Activated CD8-positive, alpha-beta T cell treated with anti-CD3 and anti-CD28 coated beads, Interleukin-2, amount 10 ng/mL, durations not matched to agents 7 days and 5 days (primary cell): ENCODE results near the gene DPH1. TPM values are rescaled to one million over a fixed set of nuclear protein-coding genes. Genes with fewer than 3 reads are reported as not detected.
A peak's percentile ranks its signal among the peaks of the same experiment; 100 is the strongest.

Source experiments
- ATAC-seq: fragments of 150-1000 bp; cut with Tn5 transposase; one replicate; pipeline ENCODE4 v1.10.0; 2021; ENCODE audit warnings: moderate library complexity
- CTCF ChIA-PET: fragments of 350-600 bp; sonication (Branson Sonifier 250); formaldehyde crosslinking; loops from one replicate; lab custom pipeline; 2021; ENCODE audit warnings: antibody characterized with exemption; lab: Charles Lee
- POLR2A ChIA-PET: fragments of 350-600 bp; sonication (Branson Sonifier 250); formaldehyde crosslinking; loops from one replicate; lab custom pipeline; 2021; ENCODE audit warnings: antibody characterized with exemption; lab: Charles Lee
- DNase-seq: peaks from one replicate; pipeline ENCODE4 v3.0.0-alpha.2; 2020
- H3K27ac Mint-ChIP-seq: one replicate; pipeline ENCODE4 v1.8.0; 2021; ENCODE audit warnings: mild to moderate bottlenecking, mixed read lengths
- H3K27me3 Mint-ChIP-seq: one replicate; pipeline ENCODE4 v1.8.0; 2021; ENCODE audit warnings: low read depth, mixed read lengths
- H3K36me3 Mint-ChIP-seq: one replicate; pipeline ENCODE4 v1.8.0; 2021; ENCODE audit warnings: low read depth, mixed read lengths
- H3K4me1 Mint-ChIP-seq: one replicate; pipeline ENCODE4 v1.8.0; 2021; ENCODE audit warnings: low read depth, mixed read lengths
- H3K4me3 Mint-ChIP-seq: one replicate; pipeline ENCODE4 v1.8.0; 2021; ENCODE audit warnings: mild to moderate bottlenecking, mixed read lengths
- H3K9me3 Mint-ChIP-seq: one replicate; pipeline ENCODE4 v1.8.0; 2022; ENCODE audit warnings: mixed read lengths; ENCODE audit not compliant: insufficient read depth
- total RNA-seq, 2 experiments: library from RNA; stranded (reverse); gene quantifications; one replicate each; pipeline ENCODE4 v1.2.3, GENCODE V29; 2021

The DPH1 gene
- total RNA-seq, 2 experiments from 2014 or later, result 24.6 to 24.7 TPM

DNA sequence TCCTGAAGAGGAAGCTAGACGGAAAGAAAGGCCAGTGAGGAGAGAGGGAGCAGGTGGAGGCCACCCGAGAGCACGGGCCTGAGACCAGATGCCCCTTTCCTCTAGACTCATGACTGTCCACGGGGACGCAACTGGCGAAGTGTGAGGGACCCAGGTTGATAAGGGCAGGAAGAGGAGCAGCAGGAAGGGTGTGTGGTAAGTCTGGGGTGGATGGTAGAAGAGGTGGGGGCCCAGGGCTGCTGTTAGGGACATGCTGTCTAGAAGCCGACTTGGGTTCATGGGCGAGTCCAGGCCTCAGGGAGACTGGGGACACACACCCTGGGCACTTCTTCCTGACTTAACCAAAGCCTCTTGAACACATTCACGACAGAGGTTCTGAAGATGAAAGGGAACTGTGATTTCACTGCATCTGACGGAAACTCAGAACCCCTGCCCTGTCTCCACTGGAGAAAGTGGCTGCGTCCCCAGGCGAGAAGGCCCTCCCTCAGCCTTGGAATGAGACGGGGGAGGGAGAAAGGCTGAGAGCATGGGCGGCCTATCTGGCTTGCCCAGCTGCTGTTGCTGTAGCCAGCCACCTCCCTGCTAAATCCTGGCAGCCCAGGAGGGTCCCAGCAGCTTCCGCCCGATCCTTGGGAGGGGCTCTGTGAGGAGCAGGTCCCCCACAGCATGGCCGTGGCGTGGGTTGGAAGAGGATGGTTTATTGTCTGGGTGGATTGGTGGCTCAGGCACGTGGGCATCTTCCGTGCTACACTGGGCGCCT lies 30.9 kb downstream of the DPH1 start:
- ChIA-PET POLR2A (interaction anchor here (1.0 to 1.1 kb wide), 2 partner anchors 159 to 184 kb away, joined by 3 to 4 read pairs; no protein-coding TSS in a partner anchor), CTCF (interaction anchor here (8.5 kb wide), 1 partner anchor 188 kb away, joined by 343 read pairs; no protein-coding TSS in a partner anchor)
- Mint-ChIP-seq H3K27me3 (no peaks in the 10 kb centered on the region), H3K4me3 (peak overlapping the region; percentile 52), H3K4me1 (peaks cover 56% of the 10 kb centered on the region), H3K9me3 (no peaks in the 10 kb centered on the region), H3K36me3 (peaks cover 67% of the 10 kb centered on the region), H3K27ac (peak overlapping the region; percentile 66)
- DNase-seq, result no peak
- ATAC-seq, result no peak

DNA sequence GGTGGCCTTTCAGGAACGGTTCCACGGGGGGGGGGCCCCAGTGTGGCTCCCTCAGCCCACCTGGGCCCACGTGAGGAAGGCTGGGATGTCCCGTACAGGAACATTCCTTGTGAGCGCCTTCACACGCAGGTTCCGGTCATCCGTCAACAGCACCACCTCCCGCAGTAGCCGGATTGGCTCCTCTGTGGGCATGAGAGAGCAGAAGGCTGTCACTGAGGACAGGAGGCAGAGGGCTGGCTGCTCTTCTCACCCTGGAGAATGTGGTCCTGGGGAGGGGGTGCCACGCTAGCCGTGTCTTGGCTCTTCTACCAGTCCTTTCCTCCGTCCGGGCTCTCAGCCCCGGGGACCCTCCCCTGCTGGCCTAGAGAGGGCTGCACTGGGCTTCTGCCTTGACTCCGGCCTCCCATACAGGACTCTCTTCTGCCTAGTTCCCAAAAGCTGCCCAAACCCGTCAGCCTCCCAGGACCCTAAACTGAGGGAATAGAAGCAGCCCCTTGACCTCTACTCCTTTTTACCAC lies 31.5 kb downstream of the DPH1 start:
- DNase-seq (no peak), ATAC-seq (no peak)
- no peaks in the 10 kb centered on the region for H3K27me3 Mint-ChIP-seq
- ChIA-PET POLR2A (interaction anchor here (0.6 to 1.0 kb wide), 2 partner anchors 158 to 161 kb away, joined by 3 read pairs; no protein-coding TSS in a partner anchor), CTCF (no interaction called here)
- H3K27ac Mint-ChIP-seq, result peak overlapping the region; percentile 79
- peaks cover 56% of the 10 kb centered on the region for H3K4me1 Mint-ChIP-seq
- H3K4me3 Mint-ChIP-seq, result no peak overlapping the region
- H3K9me3 Mint-ChIP-seq, result no peaks in the 10 kb centered on the region
- peaks cover 72% of the 10 kb centered on the region for H3K36me3 Mint-ChIP-seq

DNA sequence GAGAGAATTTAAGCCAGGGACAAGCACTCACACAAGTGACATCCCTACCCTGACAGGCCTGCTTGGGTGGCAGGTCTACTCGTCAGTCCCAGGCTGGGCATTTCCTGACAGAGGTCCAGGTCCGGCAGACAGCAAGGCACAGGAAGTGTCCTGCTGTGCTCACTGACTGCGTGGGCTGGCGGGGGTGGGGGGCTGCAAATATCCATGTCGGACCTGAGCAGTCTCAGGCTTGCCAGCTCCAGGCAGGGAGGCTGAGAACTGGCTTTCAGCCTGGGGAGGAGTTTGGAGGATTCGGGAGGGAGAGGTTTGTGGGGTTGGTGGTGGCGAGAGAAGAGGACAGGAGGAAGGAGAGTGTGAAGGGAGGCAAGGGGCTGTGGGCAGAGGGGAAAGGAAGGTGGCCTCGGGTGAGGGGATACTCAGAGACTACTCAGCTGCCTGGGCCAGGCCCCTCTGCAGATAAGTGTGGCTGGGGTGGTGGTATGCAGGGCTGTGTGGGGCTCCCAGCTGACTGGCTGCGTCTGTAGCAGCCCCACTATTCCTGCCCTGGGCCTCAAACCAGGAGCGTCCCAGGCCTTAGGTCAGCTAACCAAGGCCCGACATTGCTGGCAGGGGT lies 32.7 kb downstream of the DPH1 start:
- peaks cover 66% of the 10 kb centered on the region for H3K4me1 Mint-ChIP-seq
- peak overlapping the region; percentile 79 for H3K27ac Mint-ChIP-seq
- H3K27me3 Mint-ChIP-seq, result no peaks in the 10 kb centered on the region
- ChIA-PET CTCF (interaction anchor here (2.0 to 4.2 kb wide), 2 partner anchors 27 to 183 kb away, joined by 5 to 37 read pairs; no protein-coding TSS in a partner anchor), POLR2A (interaction anchor here (1.3 kb wide), 1 partner anchor 182 kb away, joined by 4 read pairs; no protein-coding TSS in a partner anchor)
- H3K4me3 Mint-ChIP-seq, result no peak overlapping the region
- peaks cover 77% of the 10 kb centered on the region for H3K36me3 Mint-ChIP-seq
- ATAC-seq, result no peak
- no peak for DNase-seq
- H3K9me3 Mint-ChIP-seq, result no peaks in the 10 kb centered on the region

DNA sequence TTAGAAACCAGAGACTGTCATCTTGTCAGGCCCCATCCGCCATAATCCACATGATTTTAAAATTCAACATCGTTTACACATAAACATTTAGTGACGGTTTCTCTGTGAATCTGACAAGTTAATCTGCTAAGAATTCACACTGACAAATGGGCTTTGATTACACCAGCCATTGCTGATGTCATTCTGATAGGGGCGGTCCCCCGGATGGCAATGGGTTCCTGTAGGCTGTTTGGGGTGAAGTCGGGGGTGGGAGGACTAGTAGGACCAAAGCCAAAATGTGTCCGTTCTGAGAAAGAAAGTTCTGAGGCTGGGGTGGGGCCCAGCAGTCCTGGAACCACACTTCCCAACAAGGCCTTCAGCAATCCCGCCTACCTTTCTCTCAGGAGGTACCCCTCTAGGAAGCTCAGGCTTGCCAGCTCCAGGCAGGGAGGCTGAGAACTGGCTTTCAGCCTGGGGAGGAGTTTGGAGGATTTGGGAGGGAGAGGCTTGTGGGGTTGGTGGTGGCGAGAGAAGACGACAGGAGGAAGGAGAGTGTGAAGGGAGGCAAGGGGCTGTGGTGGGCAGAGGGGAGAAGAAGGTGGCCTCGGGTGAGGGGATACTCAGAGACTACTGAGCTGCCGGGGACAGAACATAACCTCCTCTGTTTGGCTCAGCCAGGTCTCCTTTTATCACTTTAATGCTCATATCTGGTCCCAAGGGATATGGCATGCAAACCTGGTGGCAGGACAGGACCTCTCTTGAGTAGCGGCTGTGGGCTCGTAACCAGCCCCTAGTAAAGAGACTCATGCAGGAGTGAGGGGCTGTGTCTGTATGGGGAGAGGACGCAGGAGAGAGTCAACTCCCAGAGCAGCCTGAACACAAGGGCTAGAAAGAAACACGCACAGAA lies 33.6 kb downstream of the DPH1 start:
- Mint-ChIP-seq H3K4me3 (peak overlapping the region; percentile 6), H3K27ac (peak overlapping the region; percentile 79), H3K27me3 (no peaks in the 10 kb centered on the region), H3K9me3 (no peaks in the 10 kb centered on the region), H3K4me1 (peaks cover 74% of the 10 kb centered on the region), H3K36me3 (peaks cover 80% of the 10 kb centered on the region)
- no peak for ATAC-seq
- ChIA-PET CTCF (interaction anchor here (0.8 to 4.2 kb wide), 11 partner anchors 9 to 220 kb away, joined by 3 to 37 read pairs (median 4); partner anchors contain the start of gene HIC1), POLR2A (interaction anchor here (1.3 to 1.4 kb wide), 2 partner anchors 26 to 182 kb away, joined by 3 to 4 read pairs; no protein-coding TSS in a partner anchor)
- no peak for DNase-seq

DNA sequence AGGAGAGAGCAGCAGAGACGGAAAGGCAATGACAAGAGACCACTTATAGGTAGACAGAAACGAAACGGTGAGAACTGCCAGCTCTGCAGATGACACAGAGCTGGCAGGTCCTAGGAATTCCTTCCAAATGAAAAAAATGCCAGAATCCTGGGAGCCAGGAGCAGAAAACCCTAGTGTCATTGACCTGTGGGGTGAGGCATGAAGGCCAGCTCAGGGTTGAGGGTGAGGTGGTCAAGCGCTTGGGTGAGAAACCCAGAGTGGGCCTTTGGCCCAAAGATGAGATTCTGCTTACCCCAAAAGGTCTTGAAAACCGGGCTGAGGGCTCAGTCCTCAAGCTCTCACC lies 34.2 kb downstream of the DPH1 start:
- Mint-ChIP-seq H3K4me1 (peaks cover 80% of the 10 kb centered on the region), H3K4me3 (no peak overlapping the region), H3K27me3 (no peaks in the 10 kb centered on the region), H3K27ac (peak overlapping the region; percentile 79), H3K36me3 (peaks cover 86% of the 10 kb centered on the region), H3K9me3 (no peaks in the 10 kb centered on the region)
- ATAC-seq (no peak), DNase-seq (no peak)
- ChIA-PET CTCF (interaction anchor here (0.7 to 4.2 kb wide), 14 partner anchors 9 to 219 kb away, joined by 3 to 37 read pairs (median 4); partner anchors contain the start of gene HIC1), POLR2A (interaction anchor here (1.0 to 1.4 kb wide), 2 partner anchors 18 to 26 kb away, joined by 3 to 4 read pairs; no protein-coding TSS in a partner anchor)

DNA sequence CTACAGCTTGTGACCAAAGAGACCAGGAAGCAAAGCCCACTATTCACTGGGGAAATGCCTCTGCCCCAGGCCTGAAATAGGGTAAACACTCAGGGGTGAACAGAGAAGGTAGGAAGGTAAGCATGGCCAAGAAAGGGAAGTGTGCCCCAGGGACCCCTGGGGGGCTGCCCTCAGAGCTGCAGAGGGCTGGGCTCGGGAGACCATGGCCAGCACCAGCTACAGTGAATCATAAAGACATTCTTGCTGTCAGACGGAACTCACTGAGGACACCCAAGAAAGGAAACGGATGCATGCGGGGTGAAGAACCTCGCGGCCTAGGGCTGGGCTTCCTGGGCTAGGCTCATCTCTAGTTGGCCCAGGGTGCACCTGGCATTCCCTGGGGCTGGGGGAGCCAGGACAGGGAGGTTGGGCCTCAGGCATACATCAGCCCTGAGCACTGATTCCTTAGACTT lies 34.6 kb downstream of the DPH1 start:
- POLR2A ChIA-PET, result interaction anchor here (1.0 to 1.4 kb wide), 2 partner anchors 18 to 25 kb away, joined by 3 to 4 read pairs; no protein-coding TSS in a partner anchor
- CTCF ChIA-PET, result interaction anchor here (0.7 to 4.2 kb wide), 14 partner anchors 10 to 219 kb away, joined by 3 to 37 read pairs (median 4); partner anchors contain the start of gene HIC1
- H3K36me3 Mint-ChIP-seq, result peaks cover 85% of the 10 kb centered on the region
- H3K4me1 Mint-ChIP-seq, result peaks cover 81% of the 10 kb centered on the region
- H3K4me3 Mint-ChIP-seq, result peak overlapping the region; percentile 8
- H3K9me3 Mint-ChIP-seq, result no peaks in the 10 kb centered on the region
- peak overlapping the region; percentile 79 for H3K27ac Mint-ChIP-seq
- ATAC-seq (no peak), DNase-seq (no peak)
- no peaks in the 10 kb centered on the region for H3K27me3 Mint-ChIP-seq

DNA sequence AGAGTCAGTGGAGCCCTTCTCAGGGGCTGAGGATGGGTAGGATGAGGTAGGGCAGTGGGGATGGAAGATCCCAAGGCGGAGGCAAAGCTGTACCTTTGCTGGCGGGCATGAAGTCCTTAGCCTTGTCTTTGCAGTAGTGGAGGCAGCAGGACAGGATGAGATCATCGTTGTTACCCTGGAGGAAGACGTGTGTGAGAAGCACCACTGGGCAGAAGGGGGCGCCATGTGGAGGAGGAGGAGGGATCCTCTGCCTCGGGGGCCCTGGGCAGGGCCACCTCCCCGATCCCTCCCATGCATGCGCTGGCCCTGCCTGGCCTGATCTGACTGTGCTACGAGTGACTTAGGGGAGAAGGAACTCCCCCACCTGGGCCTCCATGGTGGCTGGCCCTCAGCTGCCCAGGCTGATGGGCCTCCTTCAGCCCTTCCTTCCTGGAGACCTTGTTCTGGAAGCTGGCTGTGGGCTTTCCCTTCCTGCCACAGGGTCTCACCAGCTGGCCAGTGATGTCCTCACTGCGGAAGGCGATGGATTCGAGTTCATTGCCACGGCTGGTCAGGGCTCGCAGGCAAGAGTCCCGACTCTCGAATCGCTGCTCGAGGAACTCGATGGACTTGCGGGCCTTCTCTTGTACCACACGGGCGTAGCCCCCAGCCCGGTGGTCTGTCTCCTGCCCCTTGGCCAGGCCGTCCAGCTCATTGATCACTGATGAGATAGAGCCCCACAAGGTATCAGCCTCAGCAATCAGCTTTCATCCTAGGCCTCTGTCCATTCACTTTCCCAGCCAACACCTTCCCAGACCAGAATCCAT lies 35.2 kb downstream of the DPH1 start:
- POLR2A ChIA-PET, result interaction anchor here (1.0 to 1.4 kb wide), 3 partner anchors 17 to 25 kb away, joined by 3 to 7 read pairs (median 4); no protein-coding TSS in a partner anchor
- H3K27me3 Mint-ChIP-seq, result no peaks in the 10 kb centered on the region
- H3K4me1 Mint-ChIP-seq, result peaks cover 82% of the 10 kb centered on the region
- DNase-seq (peak; percentile 84), ATAC-seq (peak; percentile 65)
- H3K4me3 Mint-ChIP-seq, result no peak overlapping the region
- CTCF ChIA-PET, result interaction anchor here (0.6 to 4.2 kb wide), 18 partner anchors 10 to 218 kb away, joined by 3 to 37 read pairs (median 4); partner anchors contain the start of gene HIC1
- peak overlapping the region; percentile 79 for H3K27ac Mint-ChIP-seq
- no peaks in the 10 kb centered on the region for H3K9me3 Mint-ChIP-seq
- H3K36me3 Mint-ChIP-seq, result peaks cover 86% of the 10 kb centered on the region

DNA sequence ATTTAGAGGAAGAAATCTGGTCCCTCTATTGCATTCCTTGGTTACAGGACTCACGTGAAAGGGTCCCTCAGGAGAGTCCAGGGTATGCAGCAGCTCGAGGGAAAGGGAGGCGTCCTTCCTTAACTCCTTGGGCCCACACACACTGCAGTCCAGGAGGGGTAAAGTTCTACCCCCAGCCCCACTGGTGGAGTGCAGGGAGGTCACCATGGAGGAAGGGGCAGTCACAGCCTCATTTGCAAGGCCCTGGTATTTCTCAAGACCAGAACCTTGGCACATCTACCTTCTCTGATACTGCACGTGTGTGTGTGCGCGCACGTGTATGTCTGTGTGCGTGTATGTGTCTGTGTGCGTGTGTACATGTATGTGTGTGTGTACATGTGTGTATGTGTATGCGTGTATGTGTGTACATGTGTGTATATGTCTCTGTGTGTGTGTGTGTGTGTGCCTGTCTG lies 36.0 kb downstream of the DPH1 start:
- H3K36me3 Mint-ChIP-seq, result peaks cover 82% of the 10 kb centered on the region
- no peak overlapping the region for H3K4me3 Mint-ChIP-seq
- peaks cover 82% of the 10 kb centered on the region for H3K4me1 Mint-ChIP-seq
- H3K27me3 Mint-ChIP-seq, result no peaks in the 10 kb centered on the region
- CTCF ChIA-PET, result interaction anchor here (0.6 to 4.2 kb wide), 11 partner anchors 11 to 217 kb away, joined by 3 to 37 read pairs (median 3); partner anchors contain the start of gene HIC1
- H3K27ac Mint-ChIP-seq, result peak overlapping the region; percentile 48
- no peak for DNase-seq
- H3K9me3 Mint-ChIP-seq, result no peaks in the 10 kb centered on the region
- no peak for ATAC-seq
- POLR2A ChIA-PET, result interaction anchor here (1.2 kb wide), 1 partner anchor 22 kb away, joined by 7 read pairs; no protein-coding TSS in a partner anchor

DNA sequence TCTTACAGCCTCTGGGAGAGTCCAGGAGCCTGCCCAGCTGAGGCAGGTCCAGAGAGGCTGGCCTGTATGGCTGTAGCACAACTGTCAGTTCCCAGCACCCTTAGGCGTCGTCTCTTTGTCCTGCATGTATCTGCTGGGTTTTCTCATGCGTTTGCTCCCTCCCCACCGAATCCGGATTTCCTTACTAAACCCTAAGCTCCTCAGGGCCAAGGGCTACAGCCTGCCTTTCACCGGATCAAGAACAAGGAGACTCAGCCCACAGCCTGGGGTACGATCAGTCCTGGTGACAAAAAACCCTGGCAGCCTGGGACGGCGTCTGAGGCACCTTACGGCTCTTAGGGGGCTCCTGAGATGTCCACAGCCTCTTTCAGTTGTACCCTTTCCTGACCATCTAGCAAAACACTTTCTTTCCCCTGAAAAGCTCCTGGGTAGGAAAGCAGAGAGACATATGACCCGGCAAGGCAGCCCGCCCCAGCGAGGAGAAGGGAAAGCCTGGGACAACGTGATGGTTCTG lies 37.2 kb downstream of the DPH1 start:
- no peaks in the 10 kb centered on the region for H3K27me3 Mint-ChIP-seq
- ATAC-seq (no peak), DNase-seq (no peak)
- H3K4me1 Mint-ChIP-seq, result peaks cover 81% of the 10 kb centered on the region
- H3K4me3 Mint-ChIP-seq, result no peak overlapping the region
- no peaks in the 10 kb centered on the region for H3K9me3 Mint-ChIP-seq
- POLR2A ChIA-PET, result interaction anchor here (0.7 to 1.4 kb wide), 2 partner anchors 10 to 77 kb away, joined by 3 to 7 read pairs; no protein-coding TSS in a partner anchor
- H3K27ac Mint-ChIP-seq, result peak overlapping the region; percentile 20
- CTCF ChIA-PET, result interaction anchor here (1.0 to 4.2 kb wide), 4 partner anchors 12 to 178 kb away, joined by 3 to 26 read pairs (median 5); partner anchors contain the start of gene HIC1
- H3K36me3 Mint-ChIP-seq, result peaks cover 84% of the 10 kb centered on the region
